NCI-H82 (cell line): ENCODE results near the gene SESN2.
A peak's percentile ranks its signal among the peaks of the same experiment; 100 is the strongest.

Experiments
- DNase-seq: peaks from one replicate; lab custom pipeline; 2025; lab: John Stamatoyannopoulos, UW

SESN2 gene

GRCh38 chr1:28329395-28330153, 70.3 kb downstream of the SESN2 start:
- peak; percentile 61 for DNase-seq
